ENCODE data around the gene GGA1.

GGA1 gene

DNA sequence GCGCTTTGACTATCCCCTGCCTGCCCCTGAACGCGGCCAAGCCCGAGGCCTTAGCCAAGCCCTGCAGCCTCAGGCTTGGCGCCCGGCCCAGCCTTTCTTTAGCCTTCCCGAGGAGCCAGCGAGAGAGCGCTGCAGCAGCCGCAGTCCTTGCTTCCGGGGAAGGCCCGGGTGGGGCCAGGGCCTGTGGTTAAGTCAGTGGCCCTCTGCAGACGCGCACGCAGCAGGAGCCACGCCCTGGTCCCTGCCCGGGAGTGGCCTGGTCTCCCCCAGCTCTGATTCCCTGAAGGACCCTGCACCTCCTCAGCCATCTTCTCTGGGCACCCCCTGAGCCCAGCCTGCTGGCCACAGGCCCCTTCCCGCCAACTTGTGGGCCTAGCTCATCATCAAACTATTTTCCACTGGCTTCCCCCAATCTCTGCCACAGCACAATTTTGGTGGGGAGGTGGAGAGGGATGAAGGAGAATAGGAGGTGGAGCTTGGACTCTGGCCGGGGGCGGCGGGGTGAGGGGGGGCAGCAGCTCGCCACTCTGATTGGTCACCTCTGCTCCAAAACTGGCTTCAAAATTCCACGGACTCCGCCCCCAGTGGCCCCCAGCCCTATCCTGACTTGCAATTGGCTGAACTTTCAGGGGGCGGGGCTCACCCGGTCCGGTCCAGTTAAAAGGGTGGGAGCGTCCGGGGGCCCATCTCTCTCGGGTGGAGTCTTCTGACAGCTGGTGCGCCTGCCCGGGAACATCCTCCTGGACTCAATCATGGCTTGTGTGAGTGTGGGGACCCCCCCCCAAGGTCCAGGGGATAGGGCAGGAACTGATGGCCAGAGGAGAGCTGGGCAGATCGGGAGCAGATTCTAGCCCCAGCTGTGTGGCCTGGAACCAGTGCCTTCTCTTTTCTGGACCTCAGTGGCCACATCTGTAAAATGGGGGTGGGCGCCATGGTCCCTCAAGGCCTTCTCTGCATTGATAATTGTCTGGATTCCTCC, 66.6 kb downstream of the GGA1 start, which contains the start of gene LGALS1:
Gene LGALS1, plus strand, starts transcription at position 686 of the 979 bp plus-strand sequence. Its CDS starts 67 bp downstream, at position 753.
- DNase-seq (ENCODE audit: low spot score): no peak

DNA sequence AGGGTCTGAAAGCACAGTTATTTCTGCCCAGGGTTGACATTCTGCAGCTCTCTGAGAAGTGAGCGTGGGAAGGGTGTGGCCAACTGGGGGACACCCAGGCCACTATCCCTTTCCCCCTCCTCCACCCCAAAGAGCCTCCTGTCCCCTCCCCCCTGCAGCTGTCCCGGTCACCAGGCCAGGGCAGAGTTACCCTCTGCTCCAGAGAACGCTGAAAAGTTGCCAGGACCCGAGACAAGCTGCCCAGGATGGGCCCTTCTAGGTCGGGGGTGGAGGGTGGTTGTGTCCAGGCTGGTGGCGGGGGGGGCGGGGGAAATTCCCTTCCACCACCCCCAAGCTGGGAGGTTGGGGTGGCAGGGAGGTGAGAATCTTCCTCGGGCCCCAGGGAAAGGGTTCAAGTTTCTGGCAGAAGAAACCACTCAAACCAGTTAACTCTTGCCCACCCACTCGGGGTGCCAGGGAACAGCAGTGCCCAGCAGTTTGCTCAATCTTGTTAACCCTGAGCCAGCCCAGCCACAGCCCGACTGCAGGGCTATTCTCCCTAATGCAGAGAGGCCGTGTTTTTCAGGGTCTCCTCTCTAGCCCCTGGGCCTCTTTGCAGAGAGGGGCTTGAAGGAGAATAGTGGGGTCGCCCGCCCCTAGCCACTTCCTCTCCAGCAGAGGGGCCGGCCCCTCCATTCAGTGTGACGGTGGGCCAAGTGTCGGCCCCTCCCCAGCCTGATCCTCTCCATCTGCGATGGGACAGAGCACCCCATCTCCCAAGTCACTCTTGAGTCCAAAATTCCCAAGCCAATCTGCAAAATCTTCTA, 67.5 kb downstream of the GGA1 start:
- no peak for DNase-seq (ENCODE audit: low spot score)

DNA sequence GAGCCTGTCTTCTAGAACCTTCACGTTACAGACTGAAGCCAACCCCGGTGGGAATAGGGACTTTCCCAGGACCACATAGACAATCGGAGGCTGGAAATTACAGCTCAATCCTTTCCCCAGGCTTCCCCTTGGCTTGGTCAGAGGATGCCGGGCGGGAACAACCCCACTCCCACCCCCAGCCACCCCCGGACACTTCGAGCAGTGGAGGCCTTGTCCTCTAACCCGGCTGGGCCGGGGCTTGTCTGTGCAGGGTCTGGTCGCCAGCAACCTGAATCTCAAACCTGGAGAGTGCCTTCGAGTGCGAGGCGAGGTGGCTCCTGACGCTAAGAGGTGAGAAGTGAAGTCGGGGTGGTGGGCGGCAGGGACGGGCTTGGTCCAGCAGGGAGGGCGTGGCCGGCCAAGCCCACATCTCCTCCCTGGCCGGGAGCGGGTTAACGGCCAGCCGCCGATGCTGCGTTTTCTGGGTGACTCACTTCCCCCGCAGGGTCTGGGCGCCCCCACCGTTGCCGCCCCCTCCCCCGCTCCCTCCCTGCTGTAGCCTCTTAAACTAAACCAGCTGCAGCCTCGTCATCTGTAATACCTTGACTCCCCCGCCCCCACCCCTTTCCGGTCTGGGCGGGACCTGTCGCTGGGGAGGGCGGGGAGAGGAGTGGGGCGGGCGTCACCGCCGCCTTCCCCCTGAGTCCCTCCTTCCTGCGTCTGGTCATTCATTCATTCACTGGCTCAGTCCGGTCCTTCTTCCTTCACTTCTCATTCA, 68.3 kb downstream of the GGA1 start:
- peak; percentile 72 for DNase-seq (ENCODE audit: low spot score)

DNA sequence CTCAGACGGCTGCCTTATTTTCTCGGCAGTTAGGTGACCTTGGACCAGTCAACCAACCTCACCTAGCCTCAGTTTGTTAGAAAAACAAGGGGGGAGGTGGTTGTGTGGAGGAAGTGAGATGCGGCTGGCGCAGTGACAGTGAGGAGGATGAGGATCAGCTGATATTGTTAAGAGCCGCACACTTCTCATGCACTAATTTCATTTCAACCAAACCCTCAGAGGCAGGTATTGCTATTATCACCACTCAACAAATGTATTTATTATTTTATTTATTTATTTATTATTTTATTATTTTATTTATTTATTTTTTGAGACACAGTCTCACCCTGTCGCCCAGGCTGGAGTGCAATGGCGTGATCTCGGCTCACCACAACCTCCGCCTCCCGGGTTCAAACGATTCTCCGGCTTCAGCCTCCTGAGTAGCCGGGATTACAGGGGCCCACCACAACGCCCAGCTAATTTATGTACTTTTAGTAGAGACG, 68.9 kb downstream of the GGA1 start:
- no peak for DNase-seq (ENCODE audit: low spot score)

DNA sequence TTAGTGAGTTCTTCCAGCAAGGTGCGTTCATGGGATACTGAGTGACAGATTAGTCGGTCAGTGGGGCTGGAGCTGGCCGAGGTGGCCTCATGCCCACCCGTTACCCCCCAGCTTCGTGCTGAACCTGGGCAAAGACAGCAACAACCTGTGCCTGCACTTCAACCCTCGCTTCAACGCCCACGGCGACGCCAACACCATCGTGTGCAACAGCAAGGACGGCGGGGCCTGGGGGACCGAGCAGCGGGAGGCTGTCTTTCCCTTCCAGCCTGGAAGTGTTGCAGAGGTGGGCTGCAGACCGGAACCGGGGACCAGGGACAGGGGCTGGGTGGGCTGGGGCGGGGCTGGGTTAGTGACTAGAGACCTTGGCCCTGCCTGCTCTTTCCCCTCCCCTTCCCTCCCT, 69.7 kb downstream of the GGA1 start:
- no peak for DNase-seq (ENCODE audit: low spot score)

DNA sequence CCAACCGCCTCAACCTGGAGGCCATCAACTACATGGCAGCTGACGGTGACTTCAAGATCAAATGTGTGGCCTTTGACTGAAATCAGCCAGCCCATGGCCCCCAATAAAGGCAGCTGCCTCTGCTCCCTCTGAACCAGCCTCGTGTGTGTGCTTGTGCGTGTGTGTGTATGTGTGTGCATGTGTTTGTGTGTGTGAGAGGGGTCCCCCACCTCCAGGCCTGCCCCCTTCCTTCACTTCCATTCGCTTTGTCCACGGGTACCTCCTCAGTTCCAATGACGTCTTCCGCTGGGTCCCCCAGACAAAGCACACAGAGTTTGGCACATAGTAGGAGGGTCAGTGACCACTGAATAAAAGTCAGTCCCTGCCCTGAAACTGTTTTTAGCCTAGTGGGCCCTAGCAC, 71.0 kb downstream of the GGA1 start:
- no peak for DNase-seq (ENCODE audit: low spot score)

DNA sequence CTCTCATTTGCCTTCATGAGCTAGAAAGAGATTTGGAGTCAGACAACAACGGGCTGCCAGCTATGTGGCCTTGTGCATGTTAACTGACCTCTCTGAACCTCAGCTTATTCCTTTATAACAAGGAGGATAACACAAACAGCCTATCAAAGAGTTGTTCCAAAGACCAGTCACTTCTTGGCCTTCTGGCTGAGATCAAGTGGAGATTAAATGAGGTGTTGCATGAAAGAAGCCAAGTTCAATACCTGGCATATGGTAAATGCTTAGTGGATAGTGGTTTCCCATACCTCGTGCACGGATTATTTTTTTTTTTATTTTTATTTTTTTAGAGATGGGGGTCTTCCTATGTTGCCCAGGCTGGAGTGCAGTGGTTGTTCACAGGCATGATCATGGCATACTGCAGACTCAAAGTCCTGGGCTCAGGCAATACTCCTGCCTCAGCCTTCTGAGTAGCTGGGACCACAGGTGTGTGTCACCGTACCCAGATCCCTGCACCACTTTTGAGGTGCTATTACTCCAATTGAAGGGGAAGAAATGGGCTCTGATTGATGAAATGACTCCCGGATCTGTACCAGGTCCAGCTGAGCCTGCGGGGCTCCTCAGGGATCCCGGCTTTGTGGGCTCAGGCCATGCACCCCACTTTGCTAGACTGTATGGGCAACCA, 71.7 kb downstream of the GGA1 start:
- no peak for DNase-seq (ENCODE audit: low spot score)

DNA sequence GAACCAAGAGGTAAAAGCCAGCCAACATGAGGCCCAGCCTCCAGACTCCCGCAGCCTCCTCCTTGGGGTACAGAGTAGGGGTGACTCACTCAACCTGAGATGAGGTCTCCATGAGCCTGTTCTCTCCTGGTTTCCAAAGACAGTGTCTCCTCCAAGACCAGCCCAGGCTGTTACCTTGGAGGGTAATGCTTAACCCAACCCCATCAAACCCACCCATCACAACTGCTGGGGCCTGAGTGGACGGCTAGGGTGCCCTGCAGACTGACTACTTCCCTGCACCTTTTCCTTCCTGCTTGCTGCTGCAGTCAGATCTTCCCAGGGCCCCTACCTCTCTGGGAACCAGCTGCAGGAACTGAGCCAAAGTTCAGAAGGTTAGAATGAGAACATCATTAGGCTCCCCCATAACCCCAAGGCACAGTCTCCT, 72.4 kb downstream of the GGA1 start:
- DNase-seq (ENCODE audit: low spot score): no peak

DNA sequence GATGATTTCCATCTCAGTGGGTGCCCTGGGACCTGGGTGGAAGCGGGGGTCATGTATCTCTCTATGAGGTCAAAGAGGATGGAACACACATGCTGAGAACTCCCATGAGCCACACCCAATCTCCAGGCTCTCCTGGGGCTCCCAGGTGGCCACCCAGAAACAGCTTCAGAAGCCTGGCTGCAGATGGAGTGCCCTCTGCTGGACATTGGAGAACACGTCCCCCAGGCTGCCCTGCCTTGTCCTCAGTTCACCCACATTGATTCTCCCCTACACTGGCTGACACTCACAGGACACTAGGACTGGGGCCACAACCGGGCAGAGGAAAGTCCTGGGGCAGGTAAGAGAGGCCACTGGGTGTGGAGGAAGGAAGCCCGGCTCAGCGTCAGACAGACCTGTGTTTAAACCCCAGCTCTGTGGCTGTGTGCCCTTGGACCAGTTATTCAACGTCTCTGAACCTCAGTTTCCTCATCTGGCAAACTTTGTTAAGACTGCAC, 73.0 kb downstream of the GGA1 start:
- DNase-seq (ENCODE audit: low spot score): peak; percentile 71
